Measurements from ENCODE around the gene ITIH4.

The ITIH4 gene

DNA sequence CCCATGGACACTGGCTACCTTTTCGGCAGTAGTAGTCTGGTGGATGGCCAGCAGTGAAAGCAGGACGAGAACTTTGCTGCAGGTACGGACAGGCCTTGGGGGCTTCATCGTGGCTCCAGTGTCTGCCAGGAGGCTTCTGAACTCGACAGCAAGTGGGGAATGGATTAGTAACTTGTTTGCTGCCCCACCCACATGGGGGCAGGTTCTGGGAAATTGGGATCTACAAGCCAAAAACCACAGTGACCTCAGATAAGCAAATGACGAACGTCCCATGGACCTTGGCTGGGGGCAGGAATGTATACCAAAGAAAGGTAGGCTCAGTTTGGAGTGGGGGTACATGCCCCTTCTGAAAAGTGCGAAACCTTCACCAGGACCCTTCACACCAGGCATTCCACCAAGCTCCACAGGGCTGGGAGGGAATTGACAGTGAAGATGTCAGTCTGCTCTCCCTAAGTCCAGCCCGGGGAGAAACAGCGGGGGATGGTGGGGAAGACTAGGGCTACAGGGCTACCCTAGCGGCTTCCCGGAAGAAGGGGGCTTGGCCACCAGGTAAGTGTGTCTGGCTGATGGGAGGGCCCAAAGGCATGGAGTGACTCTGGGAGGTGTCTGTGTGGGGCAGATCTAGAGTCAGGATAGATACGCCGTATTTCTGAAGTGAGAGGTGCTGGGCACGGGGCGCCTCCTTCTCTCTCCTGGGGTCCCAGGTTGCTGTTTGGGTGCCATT lies at the start of gene ITIH4:
ITIH4 (minus strand) TSS at position 138 of the 724 bp plus-strand sequence; CDS start at position 108, 30 bp downstream.
- DNase-seq: no peak

DNA sequence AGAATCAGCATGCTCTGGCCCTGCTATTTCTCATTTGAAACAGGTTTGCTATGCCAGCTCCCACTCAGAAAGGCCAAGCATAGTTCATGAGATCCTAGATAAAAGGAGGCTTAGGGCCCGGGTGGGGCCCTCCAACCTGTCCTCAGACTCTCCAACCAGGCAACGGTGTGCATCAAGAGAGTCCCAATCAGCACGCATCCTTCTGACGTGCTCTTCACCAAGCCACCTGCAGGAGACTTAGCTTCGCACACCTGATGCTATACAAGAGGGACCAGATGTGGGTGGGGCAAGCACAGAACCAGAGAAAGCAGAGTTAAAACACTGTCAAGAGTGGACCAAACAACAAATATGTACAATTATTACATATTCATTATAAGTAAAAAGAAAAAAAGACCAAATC lies 49.6 kb upstream of the ITIH4 start:
- no peak for DNase-seq

DNA sequence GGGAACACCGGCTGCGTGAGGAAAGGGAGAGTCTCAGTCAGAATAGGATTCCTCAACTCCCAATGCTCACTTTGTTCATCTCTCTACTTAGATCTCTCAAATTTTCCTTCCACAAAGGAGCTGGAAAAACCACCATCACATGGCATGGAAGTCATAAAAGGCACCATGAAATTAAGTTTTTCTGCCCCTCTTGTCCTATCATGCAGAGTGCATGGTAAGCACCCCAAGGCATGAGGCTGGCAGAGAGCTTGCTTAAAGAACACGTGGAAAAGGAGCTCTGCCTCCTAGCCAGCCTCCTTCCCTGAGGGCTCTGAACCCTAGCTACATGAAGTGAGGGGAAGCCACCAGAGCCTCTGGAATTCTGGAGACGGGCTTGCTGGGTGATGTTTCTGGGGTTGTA lies 49.1 kb upstream of the ITIH4 start:
- DNase-seq: no peak

DNA sequence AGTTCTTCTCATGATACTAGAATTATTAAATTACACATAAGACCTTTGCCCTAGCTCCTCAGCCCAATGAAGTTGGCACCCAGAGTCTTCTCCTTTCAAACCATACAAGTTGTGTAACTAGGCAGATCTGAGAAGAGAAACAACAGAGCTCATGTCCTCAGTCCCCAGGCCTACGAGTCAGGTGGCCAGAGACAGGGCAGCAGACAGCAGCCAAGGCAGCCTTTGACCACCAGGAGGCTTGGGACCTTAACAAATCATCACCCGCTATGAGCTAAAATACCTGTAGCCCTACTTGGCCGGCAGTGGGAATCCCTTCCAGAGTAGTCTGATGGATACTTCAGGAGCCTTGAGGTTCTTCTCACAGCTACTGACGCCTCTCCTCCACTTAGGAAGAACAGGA lies 48.6 kb upstream of the ITIH4 start:
- no peak for DNase-seq

DNA sequence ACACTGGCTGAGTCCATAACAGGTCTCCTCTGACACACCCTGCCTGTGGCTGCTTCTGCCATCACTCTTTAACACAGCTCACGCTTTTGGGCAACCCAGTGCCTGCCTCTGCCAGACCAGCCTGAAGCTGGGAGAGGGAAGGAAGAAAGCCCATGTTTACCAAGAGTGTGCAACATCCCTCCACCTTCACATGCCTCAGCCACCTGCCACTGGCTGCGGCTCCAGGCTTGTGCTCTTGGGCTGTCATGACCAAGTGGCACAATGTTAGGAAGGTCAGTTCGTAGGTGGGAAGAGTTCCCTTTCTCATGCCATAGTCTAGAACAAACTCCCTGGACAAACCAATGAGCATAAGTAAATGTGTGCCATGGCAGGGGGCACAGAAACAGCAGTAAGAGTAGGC lies 46.6 kb upstream of the ITIH4 start:
- no peak for DNase-seq

DNA sequence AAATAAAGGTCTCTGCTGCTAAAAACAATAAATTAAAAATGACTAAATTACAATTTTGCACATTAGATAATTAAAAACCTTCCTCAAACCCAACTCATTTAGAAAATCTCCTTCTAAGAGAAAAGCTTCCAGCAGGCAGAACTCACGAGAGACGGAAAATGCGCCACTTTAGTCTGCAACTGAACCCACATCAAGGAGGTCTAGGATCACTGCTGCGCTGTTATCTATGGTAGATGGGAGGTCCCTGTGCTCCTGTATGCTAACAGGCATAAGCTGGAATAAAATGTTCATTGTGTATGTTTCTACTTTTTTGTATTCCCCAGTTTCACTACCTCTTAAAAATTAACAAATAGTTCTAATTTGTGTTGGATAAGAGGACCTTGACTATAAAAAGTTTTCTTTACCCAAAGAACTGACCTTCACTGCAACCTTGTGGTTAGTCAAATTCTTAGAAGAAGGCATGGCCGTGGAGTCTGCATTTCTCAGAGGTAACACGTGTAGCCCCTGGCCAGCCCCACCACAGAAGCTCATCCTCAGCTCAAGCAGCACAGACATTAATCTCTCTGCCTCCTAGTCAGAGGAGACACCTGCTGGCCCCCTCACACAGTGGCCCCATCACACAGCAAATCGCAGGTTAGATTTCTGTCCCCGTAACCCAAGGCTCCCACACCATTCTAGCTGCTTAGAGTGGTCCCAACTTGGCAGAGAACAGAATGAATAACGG lies 44.6 kb upstream of the ITIH4 start:
- DNase-seq: no peak

DNA sequence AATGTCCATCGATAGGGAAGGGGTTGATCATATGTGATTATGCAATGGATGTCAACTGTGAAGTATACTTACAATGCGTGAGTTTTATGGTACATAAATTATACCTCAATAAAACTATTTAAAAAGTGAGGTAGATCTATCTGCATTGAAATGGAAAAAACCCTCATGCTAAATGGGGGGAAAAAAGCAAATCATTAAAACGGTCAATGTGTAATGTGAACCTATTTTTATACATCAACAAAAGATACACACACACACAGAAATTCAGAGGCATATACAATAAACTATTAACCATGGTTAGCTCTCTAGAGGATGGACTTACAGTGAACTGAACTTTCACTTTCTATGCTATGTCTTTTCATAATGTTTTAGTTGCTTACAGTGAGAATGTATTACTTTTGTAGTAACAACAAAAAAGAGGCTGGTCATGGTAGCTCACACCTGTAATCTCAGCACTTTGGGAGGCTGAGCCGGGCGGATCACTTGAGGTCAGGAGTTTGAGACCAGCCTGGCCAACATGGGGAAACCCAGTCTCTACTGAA lies 43.8 kb upstream of the ITIH4 start:
- DNase-seq: no peak

DNA sequence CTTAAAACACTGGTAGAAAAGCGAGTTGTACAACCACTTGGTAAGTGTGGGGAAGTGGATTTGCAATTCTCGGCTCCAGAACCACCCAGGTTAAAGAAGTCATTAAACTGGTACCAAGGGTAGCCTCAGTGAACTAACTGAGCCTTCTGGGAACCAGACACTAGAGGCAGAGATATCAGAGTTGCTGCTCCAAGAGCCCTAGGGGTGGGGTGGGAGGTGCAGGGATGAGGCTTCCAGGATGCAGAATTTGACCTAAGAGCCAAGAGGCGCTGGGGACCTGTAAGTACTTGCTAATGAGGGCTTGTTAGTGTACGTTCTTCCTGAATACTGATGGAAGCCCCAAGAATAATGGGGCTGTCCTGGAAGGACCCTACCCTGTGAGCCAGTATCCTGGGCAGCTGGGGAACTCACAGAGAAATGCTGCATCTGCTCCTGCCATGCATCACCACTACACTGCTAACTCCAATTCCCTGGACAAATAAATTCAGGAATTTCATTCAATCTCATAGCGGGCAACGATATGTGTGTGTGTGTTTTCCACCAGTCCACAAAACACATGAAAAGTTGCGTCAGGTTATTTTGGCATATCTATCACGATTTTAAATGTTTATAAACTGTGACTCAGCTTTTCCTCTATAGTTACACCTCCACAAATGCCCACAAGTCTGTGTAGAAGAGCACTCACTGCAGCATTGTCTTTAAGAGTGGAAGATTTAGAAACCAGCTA lies 43.1 kb upstream of the ITIH4 start:
- DNase-seq: no peak

DNA sequence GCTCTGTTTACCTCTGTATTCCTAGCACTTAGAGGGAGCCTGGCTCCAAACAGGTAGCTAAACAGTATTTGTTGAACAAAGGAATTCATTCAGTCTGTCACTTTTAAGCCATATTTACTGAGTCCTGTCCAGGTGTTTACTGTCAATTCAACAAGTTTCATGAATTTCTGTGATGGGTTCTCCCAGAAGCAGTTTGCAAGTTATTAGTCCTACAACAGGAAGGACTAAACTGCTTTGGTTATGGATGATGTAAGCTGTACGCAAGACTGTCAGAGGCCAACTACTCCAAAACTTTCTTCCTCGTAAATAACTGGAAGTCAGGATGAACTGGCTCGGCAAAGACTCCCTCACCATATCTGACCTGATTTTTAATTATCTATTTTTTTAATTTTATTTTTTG lies 41.8 kb upstream of the ITIH4 start:
- DNase-seq: no peak

DNA sequence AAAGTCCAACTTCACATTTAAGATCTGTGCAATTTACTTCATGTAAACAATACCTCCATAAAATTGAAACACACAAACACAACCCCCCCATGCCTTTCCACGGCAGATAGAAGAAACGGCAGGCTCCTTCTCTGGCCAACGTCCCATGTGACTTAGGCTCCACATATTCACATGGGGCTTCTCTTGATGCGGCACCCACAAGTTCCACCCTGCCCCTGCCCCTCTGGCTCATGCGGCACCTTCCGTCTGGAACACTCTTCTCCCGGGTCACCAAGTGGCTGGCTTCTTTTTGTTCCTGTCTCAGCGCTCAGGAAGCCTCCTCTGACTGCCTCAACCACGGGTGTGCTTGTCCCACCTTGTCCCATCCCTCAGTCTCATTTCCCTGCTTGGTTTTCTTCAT lies 41.3 kb upstream of the ITIH4 start:
- DNase-seq: no peak

DNA sequence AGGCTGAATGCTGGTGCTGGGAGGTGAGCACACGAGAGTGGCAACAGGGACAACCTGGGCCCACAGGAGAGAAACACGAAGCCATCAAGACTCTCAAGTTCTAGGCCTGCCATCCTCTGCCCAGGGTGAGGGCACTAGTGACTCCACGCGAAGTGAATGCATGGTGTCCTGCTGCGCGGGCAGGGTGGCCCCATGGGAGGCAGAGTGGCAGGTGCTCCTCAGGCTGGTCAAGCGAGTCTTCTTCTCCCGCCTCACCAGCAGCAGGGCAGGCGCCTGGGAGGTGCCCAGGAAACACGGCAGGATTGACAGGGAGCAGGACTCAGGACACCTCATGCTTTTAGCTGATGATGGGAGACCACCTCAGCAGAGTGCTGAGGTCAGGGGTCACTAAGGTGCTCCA lies 40.0 kb upstream of the ITIH4 start:
- no peak for DNase-seq

DNA sequence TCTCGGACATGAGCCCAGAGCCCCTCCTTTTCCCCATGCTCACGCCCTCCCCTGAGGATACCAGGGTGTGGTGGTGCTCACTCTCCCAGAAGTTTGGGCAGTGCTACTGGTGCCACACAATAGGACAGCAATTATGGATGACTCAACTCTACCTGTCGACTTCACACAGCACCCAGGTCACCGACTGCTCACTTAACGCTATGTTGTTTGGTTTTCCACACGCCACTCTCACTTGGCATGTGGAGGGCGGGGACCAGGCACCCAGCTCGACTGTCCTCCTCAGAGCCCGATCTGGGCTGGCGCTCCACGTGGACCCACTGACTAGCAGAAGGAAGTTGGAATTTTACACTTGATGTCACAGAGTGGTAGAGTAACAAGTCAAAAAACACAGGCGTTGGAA lies 36.0 kb upstream of the ITIH4 start:
- DNase-seq: no peak

DNA sequence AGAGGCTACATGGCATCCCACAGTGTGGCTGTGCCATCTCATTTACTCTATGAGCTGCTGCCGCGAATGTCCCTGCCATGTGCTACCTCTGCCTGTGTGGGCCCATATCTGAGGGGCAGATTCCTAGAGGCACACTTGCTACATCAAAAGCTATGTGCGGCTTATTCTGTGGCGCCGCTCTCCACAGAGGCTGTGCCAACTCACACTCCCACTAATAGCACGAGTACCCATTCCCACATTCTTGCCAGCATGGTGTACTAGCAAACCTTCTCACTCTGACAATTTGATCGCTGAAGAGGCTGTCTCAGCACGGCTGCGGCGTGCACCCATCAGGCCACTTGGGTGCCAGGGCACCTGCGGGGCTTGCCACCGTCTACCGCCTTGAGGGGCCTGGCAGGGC lies 35.5 kb upstream of the ITIH4 start:
- peak; percentile 13 for DNase-seq

DNA sequence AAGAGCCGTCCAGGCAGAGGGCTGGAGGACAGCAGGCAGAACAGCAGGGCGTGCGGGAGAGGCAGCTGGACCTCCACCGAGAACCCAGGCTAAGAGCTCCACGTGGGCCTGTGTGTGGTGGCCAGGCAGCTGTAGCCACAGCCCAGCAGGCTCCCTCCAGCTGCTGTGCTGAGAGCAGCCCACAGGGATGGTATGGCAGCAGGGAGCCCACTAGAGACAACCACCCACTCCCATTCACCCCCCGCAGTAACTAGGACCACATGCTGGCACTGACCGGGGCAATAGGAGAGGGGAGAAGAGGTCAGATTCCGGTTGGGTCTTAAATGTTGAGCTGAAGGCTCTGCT lies 29.9 kb upstream of the ITIH4 start:
- no peak for DNase-seq

DNA sequence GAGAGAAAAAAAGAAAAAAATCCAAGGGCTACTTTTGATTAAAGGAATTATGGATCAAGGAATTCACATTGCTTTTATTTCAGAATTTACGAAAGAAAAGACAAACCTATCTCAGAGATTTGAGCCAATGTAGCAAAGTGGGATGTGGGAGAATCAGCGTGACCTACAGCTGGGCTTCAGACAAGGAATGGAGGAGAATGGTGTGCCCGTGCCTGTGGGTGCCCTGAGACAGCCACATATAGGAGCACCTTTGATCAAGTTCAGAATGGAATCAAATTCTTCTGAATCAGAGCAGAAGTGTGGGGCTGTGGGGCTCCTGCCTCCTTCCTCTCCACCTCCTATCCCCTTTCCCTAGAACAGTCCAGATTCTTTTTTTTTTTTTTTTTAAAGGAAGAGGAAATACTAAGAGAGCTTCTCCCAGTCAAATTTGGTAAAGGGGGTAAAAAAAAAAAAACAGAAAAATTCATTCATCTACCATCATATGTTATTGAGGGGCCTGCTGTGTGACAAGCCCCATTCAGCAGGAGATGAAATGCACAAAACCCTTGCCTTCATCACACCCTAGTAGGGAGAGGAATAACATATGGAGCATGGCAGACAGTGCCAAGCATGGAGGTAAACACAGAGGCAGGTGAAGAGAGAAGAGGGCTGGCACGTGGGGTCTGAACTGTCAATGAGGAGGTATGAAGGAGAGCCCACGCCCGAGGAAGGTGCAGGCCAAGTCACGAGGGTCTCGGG lies 29.4 kb upstream of the ITIH4 start:
- no peak for DNase-seq

DNA sequence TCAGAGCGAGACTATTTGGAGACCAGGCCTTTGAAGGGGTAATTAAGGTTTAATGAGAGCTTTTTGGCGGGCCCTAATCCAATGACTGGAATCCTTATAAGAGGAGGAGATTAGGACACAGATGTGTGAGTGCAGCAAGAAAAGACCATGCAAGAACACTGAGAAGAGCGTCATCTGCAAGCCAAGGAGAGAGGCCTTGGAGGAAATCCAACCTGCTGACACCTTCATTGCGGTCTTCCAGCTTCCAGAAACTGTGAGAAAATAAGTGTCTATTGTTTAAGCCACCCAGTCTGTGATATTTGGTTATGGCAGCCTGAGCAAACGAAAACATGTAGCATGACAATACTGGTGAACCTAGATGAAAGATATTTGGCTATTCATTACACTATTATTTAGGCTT lies 27.4 kb upstream of the ITIH4 start:
- no peak for DNase-seq

DNA sequence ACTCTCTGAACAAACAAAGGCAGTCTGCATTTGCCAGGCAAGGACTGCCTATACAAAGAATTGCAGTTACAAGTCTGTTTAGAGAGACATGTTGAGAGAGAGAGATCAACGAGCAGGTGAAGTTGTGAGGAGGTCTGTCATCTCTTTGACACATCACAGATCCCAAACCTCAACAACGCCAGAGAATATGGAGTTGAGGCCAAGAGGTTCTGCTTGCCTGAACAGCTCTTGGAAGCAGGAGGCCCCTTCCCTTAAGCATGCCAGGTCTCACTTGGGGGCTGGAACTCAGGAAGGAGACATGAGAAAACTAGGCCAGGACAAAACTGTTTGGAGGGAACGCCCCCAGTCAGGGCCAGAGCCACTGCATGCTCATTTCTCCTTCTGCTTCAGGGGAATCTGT lies 26.7 kb upstream of the ITIH4 start:
- DNase-seq: no peak

DNA sequence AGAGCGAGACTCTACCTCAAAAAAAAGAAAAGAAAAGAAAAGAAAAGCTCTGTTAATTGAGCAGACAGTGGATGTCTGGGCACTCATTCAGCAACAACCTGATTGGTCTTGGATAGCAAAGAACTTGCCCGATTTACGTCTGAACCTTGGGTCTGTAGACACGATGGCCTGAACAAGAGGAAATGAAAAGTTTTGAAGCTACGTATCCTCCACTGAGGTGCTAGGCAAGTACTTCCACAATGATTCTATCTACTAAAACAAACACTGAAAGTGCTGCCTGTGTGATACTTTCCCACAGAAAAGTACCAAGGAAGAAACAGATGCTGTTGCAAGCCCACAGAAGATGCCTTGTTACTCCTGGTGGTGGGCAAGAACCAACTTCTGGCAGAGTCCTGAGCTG lies 26.2 kb upstream of the ITIH4 start:
- no peak for DNase-seq

DNA sequence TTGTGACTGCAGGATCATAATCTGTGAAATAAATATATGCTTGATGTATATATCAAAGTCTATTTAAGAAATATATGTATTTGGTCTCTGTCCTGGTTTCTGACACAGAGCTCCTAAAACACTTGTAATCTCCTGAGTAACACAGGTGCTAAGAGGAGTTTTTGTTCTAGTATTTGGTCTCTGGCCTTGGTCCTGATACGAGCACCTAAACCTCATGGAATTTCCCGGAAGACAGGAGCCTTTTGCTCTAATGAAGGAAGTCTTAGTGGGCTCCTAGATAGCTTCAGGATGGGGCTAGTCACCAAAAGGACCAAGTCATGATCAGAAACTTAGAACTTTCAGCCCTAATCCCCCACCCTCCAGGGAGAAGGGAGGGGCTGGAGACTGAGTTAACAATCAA lies 23.5 kb upstream of the ITIH4 start:
- no peak for DNase-seq

DNA sequence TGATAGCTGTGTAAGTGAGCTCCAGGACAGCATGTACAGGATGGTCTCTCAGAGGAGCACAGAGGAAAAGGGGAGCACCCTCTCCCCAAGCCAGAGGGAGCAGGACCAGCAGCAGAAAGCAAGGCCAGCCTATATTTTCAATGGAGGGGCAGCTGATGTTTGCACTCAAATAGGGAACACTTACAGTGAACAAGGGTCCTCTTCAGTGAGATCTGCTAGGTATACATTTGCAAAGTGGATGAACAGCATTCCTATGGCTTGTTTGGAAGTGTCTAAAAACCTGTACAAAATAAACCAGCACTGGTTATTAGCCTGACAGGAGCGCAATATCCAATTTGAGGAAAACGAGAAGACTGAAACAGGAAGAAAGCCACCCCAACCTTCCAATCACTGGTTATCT lies 21.9 kb upstream of the ITIH4 start:
- DNase-seq: peak; percentile 8

DNA sequence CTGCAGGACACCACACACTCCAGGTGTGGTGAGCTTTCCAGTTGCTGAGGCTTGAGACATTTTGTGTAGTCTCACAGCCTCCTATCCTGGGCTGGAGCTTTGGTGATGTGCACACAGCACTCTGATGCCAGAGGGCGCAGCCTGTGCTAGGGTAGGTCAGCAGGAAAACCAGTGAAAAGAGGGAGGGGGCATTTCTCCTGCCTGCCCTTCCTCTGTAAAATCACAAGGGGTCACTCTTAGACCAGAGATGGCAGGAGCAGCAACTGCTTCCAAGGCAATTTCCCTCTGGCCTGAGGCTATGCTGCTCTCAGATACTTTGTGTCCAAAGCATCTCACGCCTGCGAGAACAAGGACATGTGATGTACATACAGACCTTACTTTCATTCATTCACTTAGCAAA lies 20.9 kb upstream of the ITIH4 start:
- peak; percentile 32 for DNase-seq

DNA sequence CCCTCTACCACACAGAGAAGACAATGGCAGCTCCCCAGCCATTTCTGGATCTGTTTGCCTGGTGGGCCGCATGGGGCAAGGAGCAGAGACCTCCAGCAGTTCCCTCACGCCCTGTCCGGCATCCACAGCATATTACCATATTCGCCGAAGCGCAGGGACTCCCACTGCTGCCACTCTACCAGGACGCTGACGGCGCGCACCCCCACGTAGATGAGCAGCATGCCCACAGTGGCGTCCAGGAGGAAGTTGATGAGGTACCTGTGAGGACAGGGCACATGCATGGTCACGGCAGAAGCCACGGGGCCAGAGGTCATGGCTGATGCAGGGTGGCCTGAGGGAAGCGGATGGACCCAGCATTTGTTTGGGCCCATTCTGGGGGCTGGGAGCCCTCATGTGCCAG lies 19.2 kb upstream of the ITIH4 start:
- DNase-seq: no peak

DNA sequence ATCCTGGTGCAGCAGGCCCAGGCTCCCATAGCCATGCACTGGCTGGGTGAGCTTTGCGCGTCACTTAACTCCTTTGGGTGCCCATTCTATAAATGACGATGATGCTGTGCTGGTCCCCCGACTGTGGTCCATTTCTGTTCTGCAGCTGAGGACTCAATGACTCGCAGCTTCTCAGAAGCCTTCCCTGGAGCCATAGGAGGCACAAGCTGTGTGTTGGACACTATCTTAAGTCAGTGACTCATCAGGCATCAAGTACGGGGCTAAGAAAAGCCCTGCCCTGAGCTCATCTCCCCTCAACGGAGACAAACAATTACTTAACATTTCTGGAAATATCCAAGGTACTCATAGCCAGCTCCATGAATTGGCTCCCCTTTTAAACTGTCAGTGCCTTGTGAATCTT lies 18.1 kb upstream of the ITIH4 start:
- no peak for DNase-seq
